PC-9 (cell line): ENCODE data around the gene MT2A.

ENCODE experiments used
- EZH2 ChIP-seq: fragments of 200-600 bp; sonication (generic); IDR thresholded peaks from 2 replicates; pipeline ENCODE4 v1.8.0; 2017; ENCODE audit warnings: antibody characterized with exemption, low read depth
- TF ChIP-seq, protein P1 (sequence below): fragments of 200-600 bp; sonication (generic); conservative IDR thresholded peaks from 2 replicates; pipeline ENCODE4 v1.6.1; 2017; ENCODE audit warnings: mixed run types, antibody characterized with exemption, mild to moderate bottlenecking, moderate library complexity

DNA sequence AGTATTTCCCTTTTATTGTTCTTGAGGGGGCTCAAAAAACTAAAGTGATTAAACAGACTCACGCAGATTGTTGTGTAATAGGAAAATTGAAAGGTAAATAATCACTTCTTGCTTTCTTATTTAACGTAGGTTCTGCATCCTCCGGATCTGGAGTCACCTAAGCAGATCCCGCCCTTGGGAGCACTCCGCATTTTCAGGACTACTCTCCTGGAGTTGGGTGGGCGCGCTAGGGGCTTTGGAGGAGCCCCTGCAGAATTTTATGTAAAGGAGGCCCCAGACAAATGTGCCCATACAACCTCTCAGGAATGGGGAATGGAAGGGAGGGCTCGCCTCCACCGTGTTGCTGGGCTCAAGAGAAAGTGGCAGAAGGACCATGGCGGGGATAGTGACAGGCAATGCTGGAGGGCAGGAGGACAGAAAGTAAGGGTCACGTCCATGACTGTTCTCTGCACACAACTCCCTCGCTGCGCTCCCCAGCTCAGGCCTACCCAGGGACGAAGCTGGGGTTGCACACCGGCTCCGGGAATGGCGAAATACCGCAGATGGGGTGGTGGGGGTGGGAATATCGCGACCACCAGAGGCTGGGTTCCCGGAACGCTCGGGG, 8.3 kb downstream of the MT2A start:
- TF ChIP-seq, protein P1, sequence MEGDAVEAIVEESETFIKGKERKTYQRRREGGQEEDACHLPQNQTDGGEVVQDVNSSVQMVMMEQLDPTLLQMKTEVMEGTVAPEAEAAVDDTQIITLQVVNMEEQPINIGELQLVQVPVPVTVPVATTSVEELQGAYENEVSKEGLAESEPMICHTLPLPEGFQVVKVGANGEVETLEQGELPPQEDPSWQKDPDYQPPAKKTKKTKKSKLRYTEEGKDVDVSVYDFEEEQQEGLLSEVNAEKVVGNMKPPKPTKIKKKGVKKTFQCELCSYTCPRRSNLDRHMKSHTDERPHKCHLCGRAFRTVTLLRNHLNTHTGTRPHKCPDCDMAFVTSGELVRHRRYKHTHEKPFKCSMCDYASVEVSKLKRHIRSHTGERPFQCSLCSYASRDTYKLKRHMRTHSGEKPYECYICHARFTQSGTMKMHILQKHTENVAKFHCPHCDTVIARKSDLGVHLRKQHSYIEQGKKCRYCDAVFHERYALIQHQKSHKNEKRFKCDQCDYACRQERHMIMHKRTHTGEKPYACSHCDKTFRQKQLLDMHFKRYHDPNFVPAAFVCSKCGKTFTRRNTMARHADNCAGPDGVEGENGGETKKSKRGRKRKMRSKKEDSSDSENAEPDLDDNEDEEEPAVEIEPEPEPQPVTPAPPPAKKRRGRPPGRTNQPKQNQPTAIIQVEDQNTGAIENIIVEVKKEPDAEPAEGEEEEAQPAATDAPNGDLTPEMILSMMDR, result no peak
- no peak for TF ChIP-seq EZH2
